Transverse colon (tissue), 4 donors: ENCODE results near the gene CCM2.

Source experiments
- CTCF ChIP-seq, 5 experiments: fragments of 200-600 bp in 3 of 5; fragments of 450-650 bp in 2 of 5; sonication (generic) in 3 of 5; IDR thresholded peaks; 1 replicate in 2 of 5; 2 replicates in 3 of 5; pipeline ENCODE4 v1.5.1; 2016 to 2017; ENCODE audit warnings: antibody characterized with exemption in 5 of 5, inconsistent platforms in 3 of 5, mild to moderate bottlenecking in 2 of 5, moderate library complexity in 1 of 5
- EP300 ChIP-seq: sonication (generic); formaldehyde crosslinking; IDR thresholded peaks from one replicate; pipeline ENCODE4 v1.6.1; 2017; ENCODE audit warnings: antibody characterized with exemption, low read depth
- POLR2A ChIP-seq: fragments of 450-650 bp; IDR thresholded peaks from one replicate; pipeline ENCODE4 v1.6.1; 2016; ENCODE audit warnings: antibody characterized with exemption, mild to moderate bottlenecking, moderate library complexity
- POLR2AphosphoS5 ChIP-seq, 3 donors: sonication (generic); formaldehyde crosslinking; IDR thresholded peaks; one replicate each; pipeline ENCODE4 v1.6.1; 2016; ENCODE audit warnings: antibody characterized with exemption in 3 of 3

- no peak for TF ChIP-seq POLR2AphosphoS5 (IDR thresholded peaks at IDR 0.05)
- no peak for TF ChIP-seq CTCF (IDR thresholded peaks at IDR 0.05)
- no peak for TF ChIP-seq EP300
- no peak for TF ChIP-seq POLR2A
Measured at GRCh38 chr7:45036317-45036716, 36.3 kb downstream of the CCM2 start.
